Effector memory CD4-positive, alpha-beta T cell (primary cell): ENCODE results near the gene PPTC7.

Experiments used
- DNase-seq, 3 donors: peaks; one replicate each; pipeline ENCODE4 v3.0.0-alpha.2; 2020
- H3K27ac ChIP-seq: 2 replicates; pipeline ENCODE4 v1.7.0; 2013; ENCODE audit warnings: mild to moderate bottlenecking, low read length, moderate library complexity; ENCODE audit not compliant: insufficient read depth, poor library complexity, severe bottlenecking
- H3K27me3 ChIP-seq: replicated peaks from 2 replicates; pipeline ENCODE4 v1.7.0; 2013; ENCODE audit warnings: mild to moderate bottlenecking, low read length; ENCODE audit not compliant: insufficient read depth, control insufficient read depth, poor library complexity, severe bottlenecking
- H3K36me3 ChIP-seq: 2 replicates; pipeline ENCODE4 v1.7.0; 2013; ENCODE audit warnings: mild to moderate bottlenecking, low read length, moderate library complexity; ENCODE audit not compliant: control insufficient read depth, insufficient read depth
- H3K4me1 ChIP-seq: 2 replicates; pipeline ENCODE4 v1.7.0; 2013; ENCODE audit warnings: low read length, mild to moderate bottlenecking; ENCODE audit not compliant: control insufficient read depth, insufficient read depth, poor library complexity, severe bottlenecking
- H3K4me3 ChIP-seq: 2 replicates; pipeline ENCODE4 v1.7.0; 2013; ENCODE audit warnings: low read length, low read depth, mild to moderate bottlenecking; ENCODE audit not compliant: insufficient read depth, poor library complexity, severe bottlenecking
- H3K9me3 ChIP-seq: 2 replicates; pipeline ENCODE4 v1.7.0; 2013; ENCODE audit warnings: mild to moderate bottlenecking, low read length, moderate library complexity; ENCODE audit not compliant: control insufficient read depth
- total RNA-seq, 3 donors: gene quantifications; one replicate each; lab custom pipeline; 2026; lab: John Stamatoyannopoulos, UW

PPTC7 gene
- 59.4 to 65.4 (median 62.5) reads per million in 3 donors for total RNA-seq

DNA sequence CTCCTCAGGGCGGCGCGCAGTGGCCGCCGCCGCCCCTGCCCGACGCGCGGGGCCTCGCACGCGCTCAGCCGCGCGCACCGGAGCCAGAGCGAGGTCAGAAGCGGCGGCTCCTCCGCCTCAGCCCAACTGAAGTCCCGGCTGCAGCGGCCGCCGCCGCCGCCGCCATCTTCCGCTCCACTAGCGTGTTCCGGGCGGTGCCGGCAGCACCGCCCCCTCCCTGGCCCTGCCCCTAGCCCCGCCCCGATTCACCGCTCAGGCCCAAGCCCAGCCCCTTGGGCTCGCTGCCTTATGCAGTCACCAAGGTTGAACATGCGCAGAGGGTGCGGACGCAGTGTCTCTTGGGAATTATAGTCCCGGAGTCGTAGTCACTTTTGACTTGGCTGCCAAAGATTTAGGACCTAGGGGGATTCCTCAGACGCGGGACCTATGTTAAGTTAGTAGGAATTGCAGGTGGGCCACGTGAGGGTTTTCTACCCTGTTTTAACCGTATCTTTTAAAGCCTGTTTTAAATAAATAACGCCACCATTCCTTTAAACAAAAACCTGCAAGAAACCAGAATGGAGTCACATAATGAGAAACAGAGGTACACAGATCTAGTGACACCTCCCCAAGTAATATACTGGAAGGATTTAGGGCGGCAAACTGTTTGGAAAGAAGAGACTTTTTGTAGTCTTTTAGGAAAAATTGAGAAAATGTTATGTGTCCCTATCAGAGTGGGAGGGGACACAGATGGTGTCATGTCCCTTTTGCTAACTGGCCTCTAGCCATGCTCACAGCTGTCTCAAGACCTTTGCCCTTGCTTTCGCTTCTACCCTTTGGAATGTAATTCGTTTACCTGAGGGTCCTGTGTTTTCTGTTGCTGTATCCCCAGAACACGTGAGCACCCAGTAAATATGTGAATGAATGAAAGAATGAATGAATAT lies at the start of gene PPTC7:
TSS of gene PPTC7 (minus strand) at position 182 of the 923 bp plus-strand sequence. CDS start 287 bp downstream, outside the sequence.
- no peaks in the 10 kb centered on the region for H3K27me3 ChIP-seq

GRCh38 chr12:110627500-110628195 lies 44.5 kb upstream of the PPTC7 start:
- Histone ChIP-seq H3K4me1 (peaks cover 3% of the 10 kb centered on the region), H3K27ac (no peak overlapping the region), H3K4me3 (no peak overlapping the region), H3K9me3 (no peaks in the 10 kb centered on the region), H3K27me3 (no peaks in the 10 kb centered on the region), H3K36me3 (no peaks in the 10 kb centered on the region)
- no peak for DNase-seq

More for the DNA sequence above, at the start of gene PPTC7:
- Histone ChIP-seq H3K36me3 (no peaks in the 10 kb centered on the region), H3K4me3 (peak within 1 kb of the TSS; percentile 82), H3K27ac (peak within 1 kb of the TSS; percentile 96), H3K9me3 (no peaks in the 10 kb centered on the region), H3K4me1 (peaks cover 44% of the 10 kb centered on the region)
- peak; percentile 94 to 96 (median 95) for DNase-seq

- H3K27ac ChIP-seq = no peak overlapping the region
- no peaks in the 10 kb centered on the region for H3K36me3 ChIP-seq
Measured at GRCh38 chr12:110622582-110622981, 39.5 kb upstream of the PPTC7 start.

DNA sequence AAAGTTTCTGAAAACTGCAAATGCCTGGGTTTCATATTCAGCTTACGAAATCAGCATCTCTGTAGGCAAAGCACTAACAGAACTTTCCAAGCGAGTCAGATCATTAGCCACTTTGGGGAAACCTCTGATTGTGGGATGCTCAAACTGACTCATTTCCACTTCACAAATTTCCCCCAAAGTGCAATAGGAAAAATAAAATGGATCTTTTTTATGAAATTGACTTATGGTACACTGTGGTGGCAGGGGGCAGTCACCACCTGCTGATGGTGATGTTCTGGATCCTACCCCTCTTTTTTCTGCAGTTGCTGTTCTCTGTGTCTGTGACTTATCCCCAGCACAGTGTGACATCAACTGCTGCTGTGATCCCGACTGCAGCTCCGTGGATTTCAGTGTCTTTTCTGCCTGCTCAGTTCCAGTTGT lies 36.4 kb upstream of the PPTC7 start:
- Histone ChIP-seq H3K27ac (no peak overlapping the region), H3K27me3 (no peaks in the 10 kb centered on the region), H3K4me1 (no peaks in the 10 kb centered on the region), H3K36me3 (no peaks in the 10 kb centered on the region), H3K9me3 (no peaks in the 10 kb centered on the region), H3K4me3 (no peak overlapping the region)
- no peak for DNase-seq

More at GRCh38 chr12:110622582-110622981, 39.5 kb upstream of the PPTC7 start:
- Histone ChIP-seq H3K9me3 (no peaks in the 10 kb centered on the region), H3K27me3 (no peaks in the 10 kb centered on the region), H3K4me3 (no peak overlapping the region), H3K4me1 (no peaks in the 10 kb centered on the region)
- no peak for DNase-seq

GRCh38 chr12:110616471-110617115 lies 33.5 kb upstream of the PPTC7 start:
- Histone ChIP-seq H3K27me3 (no peaks in the 10 kb centered on the region), H3K4me1 (no peaks in the 10 kb centered on the region), H3K27ac (no peak overlapping the region), H3K36me3 (no peaks in the 10 kb centered on the region), H3K9me3 (no peaks in the 10 kb centered on the region), H3K4me3 (no peak overlapping the region)
- DNase-seq = no peak

DNA sequence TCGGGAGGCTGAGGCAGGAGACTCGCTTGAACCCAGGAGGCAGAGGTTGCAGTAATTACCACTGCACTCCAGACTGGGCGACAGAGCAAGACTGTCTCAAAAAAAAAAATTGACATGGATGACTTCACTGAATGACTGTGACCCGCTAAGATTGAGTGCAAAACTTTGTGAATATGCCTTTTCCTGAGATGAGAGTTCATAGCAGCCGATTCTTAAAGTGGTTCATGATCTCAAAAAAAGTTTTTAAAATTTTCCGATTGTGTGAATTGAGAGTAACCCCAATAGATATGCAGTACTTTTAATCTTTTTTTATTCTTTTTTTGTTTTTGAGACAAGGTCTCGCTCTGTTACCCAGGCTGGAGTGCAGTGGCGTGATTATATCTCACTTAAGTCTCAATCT lies 32.1 kb upstream of the PPTC7 start:
- no peaks in the 10 kb centered on the region for H3K4me1 ChIP-seq

GRCh38 chr12:110613771-110614684 lies 30.9 kb upstream of the PPTC7 start, which contains the start of gene TCTN1:
TCTN1 (plus strand) TSS chr12:110614129; CDS start chr12:110614183, 54 bp downstream.
- Histone ChIP-seq H3K9me3 (no peaks in the 10 kb centered on the region), H3K4me1 (no peaks in the 10 kb centered on the region), H3K27me3 (no peaks in the 10 kb centered on the region), H3K27ac (peak within 1 kb of the TSS; percentile 77), H3K36me3 (no peaks in the 10 kb centered on the region), H3K4me3 (peak within 1 kb of the TSS; percentile 63)
- peak; percentile 86 to 93 (median 91) for DNase-seq

More for the DNA sequence above, 32.1 kb upstream of the PPTC7 start:
- H3K27ac ChIP-seq = no peak overlapping the region
- H3K36me3 ChIP-seq = no peaks in the 10 kb centered on the region
- H3K4me3 ChIP-seq = no peak overlapping the region
- no peak for DNase-seq
- H3K27me3 ChIP-seq = no peaks in the 10 kb centered on the region
- H3K9me3 ChIP-seq = no peaks in the 10 kb centered on the region

- Histone ChIP-seq H3K27ac (peak overlapping the region; percentile 77), H3K4me3 (peak overlapping the region; percentile 63), H3K9me3 (no peaks in the 10 kb centered on the region), H3K36me3 (no peaks in the 10 kb centered on the region), H3K4me1 (no peaks in the 10 kb centered on the region), H3K27me3 (no peaks in the 10 kb centered on the region)
- DNase-seq = no peak
Measured at GRCh38 chr12:110613071-110613770, 30.1 kb upstream of the PPTC7 start.
